HG03442 (cell line): ENCODE results near the gene KIF5A.

Source experiments
- ATAC-seq: cut with Tn5 transposase; IDR thresholded peaks from one replicate; pipeline ENCODE4 v1.9.1; 2021; ENCODE audit warnings: mild to moderate bottlenecking, moderate library complexity; ENCODE audit not compliant: unreplicated experiment

The KIF5A gene

GRCh38 chr12:57534991-57535543 is 14.8 kb upstream of the KIF5A start:
- no peak for ATAC-seq

GRCh38 chr12:57535764-57536596 is 13.9 kb upstream of the KIF5A start:
- no peak for ATAC-seq

- ATAC-seq = no peak
Observed at GRCh38 chr12:57536597-57536942, 13.3 kb upstream of the KIF5A start.

GRCh38 chr12:57539134-57539768 is 10.6 kb upstream of the KIF5A start:
- ATAC-seq = no peak

GRCh38 chr12:57541001-57541400 is 8.8 kb upstream of the KIF5A start:
- no peak for ATAC-seq

- no peak for ATAC-seq
Observed at GRCh38 chr12:57541717-57542116, 8.1 kb upstream of the KIF5A start.

- no peak for ATAC-seq
Observed at GRCh38 chr12:57543581-57543980, 6.3 kb upstream of the KIF5A start.

GRCh38 chr12:57545809-57546437 is 3.9 kb upstream of the KIF5A start:
- ATAC-seq = no peak

GRCh38 chr12:57546438-57547287 is 3.2 kb upstream of the KIF5A start, which contains the start of gene DCTN2:
DCTN2 (minus strand) TSS chr12:57547192; CDS start chr12:57547063, 129 bp downstream.
- peak; percentile 98 for ATAC-seq

GRCh38 chr12:57547288-57548012 is 2.4 kb upstream of the KIF5A start:
- ATAC-seq = no peak

GRCh38 chr12:57548013-57548315 is 1.9 kb upstream of the KIF5A start:
- ATAC-seq = no peak

- ATAC-seq = no peak
Observed at GRCh38 chr12:57548488-57548887, 1.4 kb upstream of the KIF5A start.

- ATAC-seq = no peak
Observed at GRCh38 chr12:57549203-57549908, 488 bp upstream of the KIF5A start.

GRCh38 chr12:57550641-57551549 is 1.1 kb downstream of the KIF5A start:
- ATAC-seq = no peak

GRCh38 chr12:57551637-57552305 is 1.9 kb downstream of the KIF5A start:
- no peak for ATAC-seq

GRCh38 chr12:57552306-57552651 is 2.4 kb downstream of the KIF5A start:
- no peak for ATAC-seq

GRCh38 chr12:57552835-57553313 is 3.0 kb downstream of the KIF5A start:
- ATAC-seq = no peak
